ENCODE results near the gene SKAP2.

Gene SKAP2

GRCh38 chr7:26638140-26638539 lies 226.2 kb downstream of the SKAP2 start:
- no peak for DNase-seq (ENCODE audit: low read depth in 2 of 2)

GRCh38 chr7:26637610-26638009 lies 226.8 kb downstream of the SKAP2 start:
- no peak for DNase-seq (ENCODE audit: low read depth in 2 of 2)

GRCh38 chr7:26636808-26637207 lies 227.6 kb downstream of the SKAP2 start:
- DNase-seq (ENCODE audit: low read depth in 2 of 2), result no peak

GRCh38 chr7:26633557-26633956 lies 230.8 kb downstream of the SKAP2 start:
- DNase-seq (ENCODE audit: low read depth in 2 of 2), result no peak

- no peak for DNase-seq (ENCODE audit: low read depth in 2 of 2)
Measured at GRCh38 chr7:26631601-26632000, 232.8 kb downstream of the SKAP2 start.

GRCh38 chr7:26630941-26631580 lies 233.3 kb downstream of the SKAP2 start:
- DNase-seq (ENCODE audit: low read depth in 2 of 2), result no peak

GRCh38 chr7:26630361-26630760 lies 234.0 kb downstream of the SKAP2 start:
- no peak for DNase-seq (ENCODE audit: low read depth in 2 of 2)

- DNase-seq (ENCODE audit: low read depth in 2 of 2), result no peak
Measured at GRCh38 chr7:26629696-26630095, 234.7 kb downstream of the SKAP2 start.

GRCh38 chr7:26627891-26628341 lies 236.5 kb downstream of the SKAP2 start:
- DNase-seq (ENCODE audit: low read depth in 2 of 2), result no peak

GRCh38 chr7:26627221-26627620 lies 237.2 kb downstream of the SKAP2 start:
- DNase-seq (ENCODE audit: low read depth in 2 of 2), result no peak

GRCh38 chr7:26626687-26627086 lies 237.7 kb downstream of the SKAP2 start:
- DNase-seq (ENCODE audit: low read depth in 2 of 2), result no peak

- DNase-seq (ENCODE audit: low read depth in 2 of 2), result no peak
Measured at GRCh38 chr7:26626156-26626555, 238.2 kb downstream of the SKAP2 start.

- DNase-seq (ENCODE audit: low read depth in 2 of 2), result no peak
Measured at GRCh38 chr7:26625286-26625685, 239.1 kb downstream of the SKAP2 start.

- no peak for DNase-seq (ENCODE audit: low read depth in 2 of 2)
Measured at GRCh38 chr7:26624839-26625238, 239.6 kb downstream of the SKAP2 start.

- DNase-seq (ENCODE audit: low read depth in 2 of 2), result no peak
Measured at GRCh38 chr7:26624431-26624830, 240.0 kb downstream of the SKAP2 start.

GRCh38 chr7:26620352-26620751 lies 244.0 kb downstream of the SKAP2 start:
- no peak for DNase-seq (ENCODE audit: low read depth in 2 of 2)

GRCh38 chr7:26619348-26619984 lies 244.9 kb downstream of the SKAP2 start:
- DNase-seq (ENCODE audit: low read depth in 2 of 2), result no peak

GRCh38 chr7:26618898-26619297 lies 245.5 kb downstream of the SKAP2 start:
- no peak for DNase-seq (ENCODE audit: low read depth in 2 of 2)

GRCh38 chr7:26618449-26618848 lies 245.9 kb downstream of the SKAP2 start:
- DNase-seq (ENCODE audit: low read depth in 2 of 2), result no peak

Data from stimulated activated CD4-positive, alpha-beta T cell treated with anti-CD3 and anti-CD28 coated beads, Interleukin-1b, Interleukin-23, amount 100 ng/mL, for 1 hour (primary cell).